COLO829 (cell line): ENCODE measurements around the gene DCUN1D3.
"Not testable (repeated sequence)": the region's sequence is repeated elsewhere in the genome, so short reads cannot be mapped to it uniquely, and the experiment has no call there.

Source experiments
- DNase-seq: peaks from one replicate; pipeline ENCODE4 v3.0.0; 2012; ENCODE audit warnings: low spot score

The DCUN1D3 gene

DNA sequence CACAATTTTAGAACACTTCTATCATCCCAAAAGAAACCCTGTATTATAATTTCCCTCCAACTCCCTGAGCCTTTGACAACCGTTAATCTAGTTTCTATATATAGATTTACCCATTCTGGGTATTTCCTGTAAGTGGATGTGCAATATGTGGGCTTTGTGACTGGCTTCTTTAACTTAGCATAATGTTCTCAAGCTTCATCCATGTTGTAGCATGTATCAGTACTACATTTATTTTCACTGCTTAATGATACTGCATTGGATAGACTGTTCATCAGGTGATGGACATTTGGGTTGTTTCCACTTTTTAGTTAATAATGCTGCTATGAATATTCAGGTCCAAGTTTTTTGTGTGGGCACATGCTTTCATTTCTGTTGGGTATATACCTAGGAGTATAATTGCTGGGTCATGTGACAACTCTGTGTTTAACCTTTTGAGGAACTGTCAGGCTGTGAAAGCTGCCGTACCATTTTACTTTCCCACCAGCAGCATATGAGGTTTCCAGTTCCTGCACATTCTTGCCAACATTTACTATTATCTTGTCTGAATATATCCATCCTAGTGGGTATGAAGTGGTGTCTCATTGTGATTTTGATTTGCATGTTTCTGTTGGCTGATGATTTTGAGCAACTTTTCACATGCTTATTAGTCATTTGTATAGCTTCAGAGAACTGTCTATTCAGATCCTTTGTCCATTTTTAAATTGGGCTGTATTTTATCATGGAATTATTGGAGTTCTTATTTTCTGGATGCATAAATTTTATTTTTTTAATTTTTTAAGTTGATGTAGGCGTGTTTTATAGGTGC is 77.4 kb downstream of the DCUN1D3 start:
- DNase-seq: no peak

DNA sequence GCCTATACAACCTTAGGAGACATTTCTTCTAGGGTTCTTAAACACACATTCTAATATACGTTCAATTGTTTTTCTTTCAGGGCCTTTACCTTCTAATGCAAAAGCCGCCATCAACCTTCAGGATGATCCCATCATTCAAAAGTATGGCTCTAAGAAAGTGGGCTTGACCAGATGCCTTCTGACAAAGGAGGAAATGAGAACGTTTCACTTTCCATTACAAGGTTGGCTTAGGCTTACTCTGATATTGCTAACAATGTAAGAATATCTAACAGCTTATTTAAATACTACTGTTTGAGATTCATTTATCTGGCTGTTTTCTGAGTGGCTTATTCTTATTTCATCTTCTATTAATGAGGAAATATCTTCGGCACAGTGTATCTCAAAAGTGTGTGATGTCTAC is 78.5 kb downstream of the DCUN1D3 start:
- no peak for DNase-seq

DNA sequence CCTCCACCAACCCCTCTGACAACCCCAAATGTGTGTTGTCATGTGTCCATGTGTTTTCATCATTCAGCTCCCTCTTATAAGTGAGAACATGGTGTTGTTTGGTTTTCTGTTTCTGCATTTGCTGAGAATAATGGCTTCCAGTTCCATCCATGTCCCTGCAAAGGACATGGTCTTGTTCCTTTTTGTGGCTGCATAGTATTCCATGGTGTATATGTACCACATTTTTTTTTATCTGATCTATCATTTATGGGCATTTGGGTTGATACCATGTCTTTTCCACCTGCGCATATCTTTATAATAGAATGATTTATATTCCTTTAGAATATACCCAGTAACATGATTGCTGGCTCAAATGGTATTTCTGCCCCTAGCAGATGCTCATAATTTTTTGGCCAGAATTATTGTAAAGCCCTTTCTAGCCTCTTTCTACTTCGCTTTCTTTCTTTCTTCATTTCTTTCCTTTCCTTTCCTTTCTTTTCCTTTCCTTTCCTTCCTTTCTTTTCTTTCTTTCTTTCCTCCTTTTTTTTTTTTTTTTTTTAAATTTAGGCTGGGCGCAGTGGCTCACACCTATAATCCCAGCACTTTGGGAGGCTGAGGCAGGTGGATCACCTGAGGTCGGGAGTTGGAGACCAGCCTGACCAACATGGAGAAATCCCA is 81.1 kb downstream of the DCUN1D3 start:
- no peak for DNase-seq

DNA sequence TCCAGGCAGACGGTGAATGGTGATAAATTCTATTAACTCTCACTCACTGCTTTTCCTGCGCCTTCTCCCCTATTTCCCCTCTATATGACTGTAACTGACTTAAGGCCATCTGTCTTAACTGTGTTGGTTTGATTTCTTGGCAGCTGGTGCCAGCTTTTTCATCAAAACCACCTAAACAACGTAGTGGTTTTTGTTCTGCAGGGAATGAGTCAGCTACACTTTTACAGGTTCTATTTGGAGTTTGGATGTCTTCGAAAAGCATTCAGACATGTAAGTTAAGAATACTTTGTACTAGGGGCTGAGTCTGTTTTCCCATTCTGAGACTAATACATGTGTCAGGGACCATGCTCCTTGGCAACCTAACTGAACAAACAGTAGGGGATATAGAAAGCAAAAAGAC is 85.4 kb downstream of the DCUN1D3 start:
- DNase-seq: no peak

DNA sequence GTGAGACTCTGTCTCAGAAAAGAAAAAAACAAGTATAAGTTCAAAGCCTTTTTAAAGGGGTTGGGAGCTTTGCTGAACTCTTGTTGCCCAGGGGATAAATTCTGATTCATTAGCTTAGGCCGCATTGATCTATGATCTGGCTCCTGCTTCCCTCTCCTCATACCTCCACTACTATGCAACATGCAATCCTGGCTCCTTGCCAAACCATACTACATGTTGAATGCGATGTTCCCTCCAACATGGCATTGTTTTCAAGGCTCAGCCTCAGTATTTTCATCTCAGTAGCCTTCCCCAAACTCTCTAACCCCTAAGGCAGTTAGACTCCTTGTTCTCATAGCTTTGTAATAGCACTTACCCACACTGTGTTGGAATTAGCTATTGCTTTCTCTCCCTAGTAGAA is 87.6 kb downstream of the DCUN1D3 start:
- DNase-seq: no peak

DNA sequence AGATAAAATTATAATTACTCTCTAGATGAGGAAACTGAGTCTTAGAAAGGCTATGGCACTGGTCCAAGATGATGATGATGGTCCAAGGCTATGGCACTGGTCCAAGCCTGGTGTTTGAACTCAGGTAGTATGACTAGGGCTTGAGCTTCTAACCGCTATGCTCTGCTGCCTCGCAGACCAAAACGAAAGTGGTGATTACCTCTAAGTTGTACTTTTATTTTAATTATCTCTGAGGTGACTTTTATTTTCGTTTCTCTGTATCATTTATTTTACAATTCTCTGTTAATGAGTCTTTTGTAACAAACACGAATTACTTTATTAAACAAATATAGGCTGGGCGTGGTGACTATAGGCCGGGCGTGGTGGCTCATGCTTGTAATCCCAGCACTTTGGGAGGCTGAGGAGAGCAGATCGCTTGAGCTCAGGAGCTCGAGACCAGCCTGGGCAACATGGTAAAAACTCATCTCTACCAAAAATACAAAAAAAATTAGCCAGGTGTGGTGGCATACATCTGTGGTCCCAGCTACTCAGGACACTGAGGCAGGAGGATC is 88.2 kb downstream of the DCUN1D3 start:
- DNase-seq: no peak

DNA sequence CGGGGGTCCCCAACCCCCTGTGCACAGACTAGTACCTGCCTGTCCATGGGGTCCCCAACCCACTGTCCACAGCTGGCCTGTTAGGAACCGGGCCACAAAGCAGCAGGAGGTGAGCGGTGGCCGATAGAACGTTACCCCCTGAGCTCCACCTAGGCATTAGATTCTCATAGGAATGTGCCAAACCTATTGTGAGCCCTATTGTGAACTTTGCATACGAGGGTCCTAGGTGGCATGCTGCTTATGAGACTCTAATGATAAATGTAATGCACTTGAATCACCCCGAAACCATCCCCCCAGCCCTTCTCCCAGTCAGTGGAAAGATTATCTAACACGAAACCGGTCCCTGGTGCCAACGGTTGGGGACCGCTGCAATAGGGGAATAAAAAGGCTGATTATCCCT is 92.3 kb downstream of the DCUN1D3 start:
- no peak for DNase-seq

DNA sequence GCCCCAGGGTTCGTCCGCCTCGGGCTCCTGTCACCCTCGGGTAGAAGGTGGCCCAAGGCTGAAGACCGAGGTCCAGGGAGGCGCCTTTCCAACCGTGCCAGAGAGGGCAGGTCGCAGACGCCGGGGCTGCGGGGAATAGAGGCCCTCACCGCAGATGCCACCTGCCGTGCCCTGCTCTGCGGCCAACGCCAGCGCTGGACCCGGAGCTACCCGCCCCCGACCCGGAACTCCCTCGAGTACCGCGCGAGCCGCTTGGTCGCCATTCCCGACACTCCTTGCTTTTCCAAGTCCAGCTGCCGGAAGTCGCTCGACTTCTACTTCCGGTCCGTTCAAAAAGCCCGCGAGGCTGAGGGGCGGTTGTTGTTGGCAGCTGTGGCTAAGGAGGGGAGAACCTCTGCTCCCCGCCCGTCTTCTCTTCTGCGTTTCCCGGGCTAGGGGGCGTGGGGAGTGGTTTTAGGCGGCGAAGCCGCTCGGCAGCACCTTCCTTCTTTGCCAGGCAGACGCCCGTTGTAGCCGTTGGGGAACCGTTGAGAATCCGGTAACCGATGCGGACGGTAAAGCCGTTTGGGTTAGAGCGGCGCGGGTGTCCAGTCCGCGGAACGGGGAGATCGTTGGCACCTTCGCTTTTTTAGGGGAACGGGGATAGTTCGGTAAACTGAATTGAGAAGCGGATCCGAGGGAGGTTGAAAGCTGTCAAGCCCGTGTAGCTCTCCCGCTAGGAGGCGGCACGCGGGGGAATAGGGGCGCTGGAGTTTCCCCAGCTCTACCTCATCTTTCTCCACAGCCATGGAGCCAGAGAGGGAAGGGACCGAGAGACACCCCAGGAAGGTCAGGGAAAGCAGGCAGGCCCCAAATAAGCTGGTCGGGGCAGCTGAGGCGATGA is 93.7 kb downstream of the DCUN1D3 start, which contains the start of the genes ERI2 and REXO5:
Gene ERI2 (minus strand): TSS at position 305 of the 883 bp plus-strand sequence. CDS start 42 bp downstream, at position 263.
Gene REXO5 (plus strand): TSS at position 360 of the 883 bp plus-strand sequence. CDS start 427 bp downstream, at position 787.
- peak; percentile 92 for DNase-seq

DNA sequence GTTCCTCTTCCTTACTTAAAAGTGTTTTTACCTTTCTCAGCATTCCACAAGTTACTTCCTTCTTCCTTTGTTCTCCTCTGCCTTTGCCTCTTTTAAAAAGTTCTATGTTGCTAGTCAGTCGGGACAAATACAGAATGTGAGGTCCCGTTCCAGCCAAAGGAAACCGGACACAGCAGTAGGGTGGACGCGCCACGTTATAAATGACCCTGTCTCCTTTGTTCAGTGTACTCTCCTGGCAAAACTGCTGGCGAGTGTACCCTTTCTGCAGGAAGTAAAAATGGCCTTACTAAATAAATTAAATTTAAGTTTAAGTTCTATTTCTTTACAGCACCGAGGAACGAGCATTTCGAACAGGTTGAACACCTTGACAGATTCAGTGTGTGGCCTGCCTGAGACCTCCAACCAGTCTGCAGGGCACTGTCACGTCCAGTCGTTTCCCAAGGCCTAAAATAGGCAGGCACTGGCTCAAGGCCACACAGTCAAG is 94.4 kb downstream of the DCUN1D3 start:
- DNase-seq: not testable (repeated sequence)
